Progenitor cell of endocrine pancreas (in vitro differentiated cells): ENCODE data around the gene EPHB3. TPM values are rescaled to one million over a fixed set of nuclear protein-coding genes. Genes with fewer than 3 reads are reported as not detected.

ENCODE experiments used
- DNase-seq: peaks from one replicate; pipeline ENCODE4 v3.0.0; 2021; ENCODE audit warnings: low spot score; ENCODE audit not compliant: unreplicated experiment
- H3K27ac Mint-ChIP-seq: 2 replicates; pipeline ENCODE4 v1.8.0; 2021; ENCODE audit warnings: mild to moderate bottlenecking, moderate library complexity, mixed read lengths
- H3K27me3 Mint-ChIP-seq: 2 replicates; pipeline ENCODE4 v1.8.0; 2021; ENCODE audit warnings: mixed read lengths
- H3K36me3 Mint-ChIP-seq: 2 replicates; pipeline ENCODE4 v1.8.0; 2022; ENCODE audit warnings: mixed read lengths; ENCODE audit not compliant: insufficient read depth
- H3K4me1 Mint-ChIP-seq: 2 replicates; pipeline ENCODE4 v1.8.0; 2021; ENCODE audit warnings: low read depth, mixed read lengths
- H3K4me3 Mint-ChIP-seq: 2 replicates; pipeline ENCODE4 v1.8.0; 2021; ENCODE audit warnings: low read depth, mild to moderate bottlenecking, moderate library complexity, mixed read lengths
- H3K9me3 Mint-ChIP-seq: 2 replicates; pipeline ENCODE4 v1.8.0; 2021; ENCODE audit warnings: low read depth, mixed read lengths
- total RNA-seq: library from RNA; stranded (reverse); gene quantifications from 2 replicates; pipeline ENCODE4 v1.2.1, GENCODE V29; 2021
- TF ChIP-seq, protein P1 (sequence below): fragments of 200-600 bp; sonication (generic); IDR thresholded peaks from one replicate; pipeline ENCODE4 v1.5.0; 2021; ENCODE audit warnings: antibody characterized with exemption, mild to moderate bottlenecking; ENCODE audit not compliant: unreplicated experiment

The EPHB3 gene
- total RNA-seq, 1 donor from 2014 or later: 11.7 TPM

- no peak for DNase-seq
- TF ChIP-seq, protein P1, sequence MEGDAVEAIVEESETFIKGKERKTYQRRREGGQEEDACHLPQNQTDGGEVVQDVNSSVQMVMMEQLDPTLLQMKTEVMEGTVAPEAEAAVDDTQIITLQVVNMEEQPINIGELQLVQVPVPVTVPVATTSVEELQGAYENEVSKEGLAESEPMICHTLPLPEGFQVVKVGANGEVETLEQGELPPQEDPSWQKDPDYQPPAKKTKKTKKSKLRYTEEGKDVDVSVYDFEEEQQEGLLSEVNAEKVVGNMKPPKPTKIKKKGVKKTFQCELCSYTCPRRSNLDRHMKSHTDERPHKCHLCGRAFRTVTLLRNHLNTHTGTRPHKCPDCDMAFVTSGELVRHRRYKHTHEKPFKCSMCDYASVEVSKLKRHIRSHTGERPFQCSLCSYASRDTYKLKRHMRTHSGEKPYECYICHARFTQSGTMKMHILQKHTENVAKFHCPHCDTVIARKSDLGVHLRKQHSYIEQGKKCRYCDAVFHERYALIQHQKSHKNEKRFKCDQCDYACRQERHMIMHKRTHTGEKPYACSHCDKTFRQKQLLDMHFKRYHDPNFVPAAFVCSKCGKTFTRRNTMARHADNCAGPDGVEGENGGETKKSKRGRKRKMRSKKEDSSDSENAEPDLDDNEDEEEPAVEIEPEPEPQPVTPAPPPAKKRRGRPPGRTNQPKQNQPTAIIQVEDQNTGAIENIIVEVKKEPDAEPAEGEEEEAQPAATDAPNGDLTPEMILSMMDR: no peak
- no peaks in the 10 kb centered on the region for H3K36me3 Mint-ChIP-seq
- H3K27me3 Mint-ChIP-seq: peaks cover 30% of the 10 kb centered on the region
- H3K27ac Mint-ChIP-seq: no peak overlapping the region
- peaks cover 21% of the 10 kb centered on the region for H3K4me1 Mint-ChIP-seq
- H3K4me3 Mint-ChIP-seq: no peak overlapping the region
- H3K9me3 Mint-ChIP-seq: no peaks in the 10 kb centered on the region
These were observed 65.3 kb downstream of the EPHB3 start for GRCh38 chr3:184626923-184627322.

DNA sequence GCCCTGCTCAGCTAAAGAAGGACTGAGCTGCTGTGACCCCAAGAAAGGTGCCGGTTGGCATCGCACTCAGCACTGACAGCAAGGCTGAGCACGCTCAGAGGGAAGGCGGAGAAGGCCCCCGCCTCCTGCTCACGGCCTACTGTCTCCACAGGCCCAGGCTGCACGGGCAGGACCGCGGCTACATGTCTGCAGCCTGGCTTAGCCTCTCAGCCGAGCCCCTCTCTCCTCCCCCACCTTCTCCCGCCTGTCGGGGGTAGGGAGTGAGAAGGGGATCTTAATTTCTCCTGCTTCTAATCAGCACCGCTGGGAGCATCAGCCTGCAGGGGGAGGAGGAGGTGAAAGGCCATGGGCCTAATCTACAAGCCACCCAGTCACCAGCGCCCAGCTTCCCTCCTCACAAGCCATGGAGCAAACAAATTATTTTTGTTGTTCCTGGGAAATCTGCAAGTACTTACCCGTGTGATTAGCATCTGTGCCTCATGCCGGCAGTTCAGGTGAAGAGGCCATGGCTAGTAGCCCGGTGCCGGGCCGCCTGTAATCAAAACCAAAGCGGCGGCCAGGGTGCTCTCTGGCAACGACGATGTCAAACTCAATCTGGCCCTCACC is 68.1 kb downstream of the EPHB3 start:
- TF ChIP-seq, protein P1: no peak
- Mint-ChIP-seq H3K9me3 (no peaks in the 10 kb centered on the region), H3K36me3 (no peaks in the 10 kb centered on the region), H3K4me1 (peaks cover 25% of the 10 kb centered on the region), H3K27ac (peak overlapping the region; percentile 35), H3K4me3 (no peak overlapping the region), H3K27me3 (peaks cover 46% of the 10 kb centered on the region)
- no peak for DNase-seq

- H3K4me3 Mint-ChIP-seq: no peak overlapping the region
- TF ChIP-seq, protein P1: no peak
These were observed 69.4 kb downstream of the EPHB3 start for GRCh38 chr3:184630861-184631471.

DNA sequence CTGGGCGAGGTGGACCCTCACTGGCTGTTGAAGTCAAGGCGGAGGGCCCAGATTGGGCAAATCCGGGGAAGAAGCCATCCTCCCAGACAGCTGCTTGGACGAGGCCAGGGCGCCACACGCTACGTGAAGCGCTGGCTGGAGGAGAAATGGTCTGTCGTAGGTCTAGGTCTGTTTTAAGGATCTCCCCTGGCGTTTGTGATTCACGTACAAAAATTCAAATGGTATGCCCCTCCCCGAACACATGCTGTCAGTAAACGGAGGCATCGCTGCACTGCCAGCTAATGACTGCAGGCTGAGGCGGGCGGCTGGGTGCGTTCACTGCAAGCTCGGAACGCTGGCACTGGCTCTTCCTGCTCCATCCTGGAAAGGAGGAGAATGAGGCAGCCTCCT is 69.9 kb downstream of the EPHB3 start:
- Mint-ChIP-seq H3K27ac (no peak overlapping the region), H3K4me3 (no peak overlapping the region), H3K36me3 (no peaks in the 10 kb centered on the region), H3K9me3 (no peaks in the 10 kb centered on the region), H3K4me1 (peaks cover 33% of the 10 kb centered on the region), H3K27me3 (peaks cover 54% of the 10 kb centered on the region)
- TF ChIP-seq, protein P1: no peak
- DNase-seq: no peak

More at GRCh38 chr3:184630861-184631471, 69.4 kb downstream of the EPHB3 start:
- Mint-ChIP-seq H3K27ac (no peak overlapping the region), H3K9me3 (no peaks in the 10 kb centered on the region), H3K36me3 (no peaks in the 10 kb centered on the region), H3K27me3 (peaks cover 54% of the 10 kb centered on the region), H3K4me1 (peaks cover 31% of the 10 kb centered on the region)
- DNase-seq: no peak

Other genes starting within 250 kb of the EPHB3 start
- gene EIF4G1, start 247.2 kb upstream of the EPHB3 start, total RNA-seq: 333 and 341 TPM in 2 replicates
- 15.4 and 17.3 TPM in 2 replicates for gene FAM131A, start 224.2 kb upstream of the EPHB3 start, total RNA-seq
- gene CLCN2, start 200.2 kb upstream of the EPHB3 start, total RNA-seq: 21.9 and 22.4 TPM in 2 replicates
- 89.3 and 90.5 TPM in 2 replicates for gene POLR2H, start 200.1 kb upstream of the EPHB3 start, total RNA-seq
- gene THPO, start 183.6 kb upstream of the EPHB3 start, total RNA-seq: 6.2 and 7.1 TPM in 2 replicates
- 10.2 and 13.0 TPM in 2 replicates for gene CHRD, start 181.7 kb upstream of the EPHB3 start, total RNA-seq
- 60.1 and 62.7 TPM in 2 replicates for gene MAGEF1, start 150.3 kb downstream of the EPHB3 start, total RNA-seq